22Rv1 (cell line): Measurements from ENCODE around the gene NOS1AP.

Experiments
- CTCF ChIP-seq: fragments of 450-650 bp; IDR thresholded peaks from 2 replicates; pipeline ENCODE4 v1.5.1; 2017; ENCODE audit warnings: mild to moderate bottlenecking
- ZFX ChIP-seq: fragments of 450-650 bp; IDR thresholded peaks from 2 replicates; pipeline ENCODE4 v1.6.1; 2017; ENCODE audit warnings: antibody characterized with exemption, borderline replicate concordance

DNA sequence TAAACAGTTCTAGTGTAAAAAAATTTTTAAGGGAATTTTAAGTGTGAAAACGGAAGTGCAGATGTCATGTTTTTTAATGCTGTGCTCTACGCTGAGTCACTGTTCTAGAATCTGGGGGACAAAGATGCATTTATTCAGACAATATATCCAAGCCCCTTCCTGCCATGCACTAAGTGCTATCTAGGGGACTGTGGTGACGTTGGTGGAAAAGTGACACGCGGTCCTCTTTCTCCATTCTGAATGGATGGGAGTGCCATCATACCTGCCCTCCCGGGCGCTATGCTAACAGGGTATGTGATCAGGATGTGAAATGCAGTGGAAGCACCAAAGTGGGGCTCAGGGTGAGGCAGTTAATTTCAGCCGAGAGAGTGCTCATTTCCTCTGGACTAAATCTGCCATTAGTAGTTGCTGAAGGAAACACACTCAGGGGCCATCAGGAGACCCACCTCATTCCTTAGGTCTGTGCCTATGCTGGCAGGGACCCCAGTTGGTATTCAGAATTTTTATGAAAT lies 318.6 kb downstream of the NOS1AP start:
- TF ChIP-seq CTCF (no peak), ZFX (no peak)
